Transverse colon (tissue), 4 donors: ENCODE measurements around the gene PLXDC2. TPM values are rescaled to one million over a fixed set of nuclear protein-coding genes. Genes with fewer than 3 reads are reported as not detected.

Source experiments
- DNase-seq: peaks from one replicate; pipeline ENCODE4 v3.0.0-alpha.2; 2019
- H3K27ac ChIP-seq, 4 donors: fragments of 200-600 bp; sonication (generic); 2 replicates each; pipeline ENCODE4 v1.5.1; 2016 to 2018; ENCODE audit warnings: inconsistent platforms in 4 of 4
- H3K27me3 ChIP-seq: fragments of 200-600 bp; sonication (generic); 2 replicates; pipeline ENCODE4 v1.5.1; 2017; ENCODE audit warnings: inconsistent platforms
- H3K36me3 ChIP-seq, 4 donors: fragments of 200-600 bp; sonication (generic); 2 replicates each; pipeline ENCODE4 v1.5.1; 2017 to 2019; ENCODE audit warnings: inconsistent platforms in 4 of 4
- H3K4me1 ChIP-seq, 4 donors: fragments of 200-600 bp; sonication (generic); 2 replicates each; pipeline ENCODE4 v1.5.1; 2017 to 2020; ENCODE audit warnings: inconsistent platforms in 4 of 4
- H3K4me3 ChIP-seq, 4 donors: fragments of 200-600 bp; sonication (generic); 1 replicate in 1 of 4; 2 replicates in 3 of 4; pipeline versions ENCODE4 v1.5.1 to v1.6.1; 2017 to 2019; ENCODE audit warnings: inconsistent platforms in 4 of 4
- H3K9me3 ChIP-seq, 2 donors: fragments of 200-600 bp; sonication (generic); 2 replicates each; pipeline ENCODE4 v1.5.1; 2017 to 2019; ENCODE audit warnings: inconsistent platforms in 2 of 2
- CTCF ChIP-seq, 5 experiments: fragments of 200-600 bp in 3 of 5; fragments of 450-650 bp in 2 of 5; sonication (generic) in 3 of 5; IDR thresholded peaks; 1 replicate in 2 of 5; 2 replicates in 3 of 5; pipeline ENCODE4 v1.5.1; 2016 to 2017; ENCODE audit warnings: antibody characterized with exemption in 5 of 5, inconsistent platforms in 3 of 5, mild to moderate bottlenecking in 2 of 5, moderate library complexity in 1 of 5
- EP300 ChIP-seq: sonication (generic); formaldehyde crosslinking; IDR thresholded peaks from one replicate; pipeline ENCODE4 v1.6.1; 2017; ENCODE audit warnings: antibody characterized with exemption, low read depth
- POLR2A ChIP-seq: fragments of 450-650 bp; IDR thresholded peaks from one replicate; pipeline ENCODE4 v1.6.1; 2016; ENCODE audit warnings: antibody characterized with exemption, mild to moderate bottlenecking, moderate library complexity
- POLR2AphosphoS5 ChIP-seq, 3 donors: sonication (generic); formaldehyde crosslinking; IDR thresholded peaks; one replicate each; pipeline ENCODE4 v1.6.1; 2016; ENCODE audit warnings: antibody characterized with exemption in 3 of 3
- WGBS, 2 donors: methylation state at CpG; one replicate each; pipeline ENCODE4 v1.1.5; 2018; ENCODE audit warnings: low coverage in 1 of 2; 5-methylcytosine and 5-hydroxymethylcytosine counted together
- in situ Hi-C, 4 donors: fragments of 200-750 bp; cut with MboI; loops; one replicate each; pipeline versions ENCODE4 v1.15.0 to v1.15.1; 2017; ENCODE audit warnings: low sequenced_read_pairs in 3 of 4, low pct_ligation_motif_present in 1 of 4, low pct_unique_long_range_greater_than_20kb in 1 of 4
- intact Hi-C: fragments of 100-400 bp; cut with DNase I; formaldehyde crosslinking; loops from one replicate; pipeline ENCODE4 v1.15.1; 2023; ENCODE audit warnings: low total_unique reads
- total RNA-seq, 4 donors: library from RNA; depleted of rRNA; stranded (reverse); fragments of >200 nt; gene quantifications; one replicate each; pipeline ENCODE4 v1.1.0, GENCODE V29; 2016

Gene PLXDC2
- total RNA-seq, 4 donors from 2014 or later: 12.0 to 32.2 (median 20.3) TPM

GRCh38 chr10:20215547-20216152, 399.4 kb downstream of the PLXDC2 start:
- no peak overlapping the region for H3K27ac ChIP-seq
- TF ChIP-seq CTCF (IDR thresholded peaks at IDR 0.05) (no peak), EP300 (no peak), POLR2A (no peak), POLR2AphosphoS5 (IDR thresholded peaks at IDR 0.05) (no peak)
- no peak for DNase-seq
- intact Hi-C loops (no loop called here), in situ Hi-C loops (no loop called here)
- 77% methylated on average over 3 of the region's 3 CpGs; no CpG with 5 or more reads in 1 of the 2 donors for WGBS, 2 donors
- H3K9me3 ChIP-seq: no peaks in the 10 kb centered on the region
- H3K27me3 ChIP-seq: no peaks in the 10 kb centered on the region
- no peaks in the 10 kb centered on the region for H3K4me1 ChIP-seq
- H3K36me3 ChIP-seq: no peaks in the 10 kb centered on the region
- no peak overlapping the region for H3K4me3 ChIP-seq

- H3K27me3 ChIP-seq: no peaks in the 10 kb centered on the region
- no peaks in the 10 kb centered on the region for H3K4me1 ChIP-seq
- 32 to 36% methylated on average over 1 of the region's 1 CpG for WGBS, 2 donors
- DNase-seq: no peak
- no peaks in the 10 kb centered on the region for H3K36me3 ChIP-seq
- no peaks in the 10 kb centered on the region for H3K9me3 ChIP-seq
- in situ Hi-C loops: no loop called here
- intact Hi-C loops: no loop called here
- no peak overlapping the region for H3K4me3 ChIP-seq
- TF ChIP-seq EP300: no peak
- TF ChIP-seq POLR2AphosphoS5 (IDR thresholded peaks at IDR 0.05): no peak
- TF ChIP-seq CTCF (IDR thresholded peaks at IDR 0.05): no peak
- TF ChIP-seq POLR2A: no peak
- no peak overlapping the region for H3K27ac ChIP-seq
Observed at GRCh38 chr10:20221356-20221755, 405.1 kb downstream of the PLXDC2 start.

- no peak overlapping the region for H3K27ac ChIP-seq
- intact Hi-C loops: no loop called here
- no peak for TF ChIP-seq EP300
- no peak for TF ChIP-seq CTCF (IDR thresholded peaks at IDR 0.05)
- no peak for TF ChIP-seq POLR2A
- no peak for TF ChIP-seq POLR2AphosphoS5 (IDR thresholded peaks at IDR 0.05)
- H3K27me3 ChIP-seq: no peaks in the 10 kb centered on the region
- no peak for DNase-seq
- no peaks in the 10 kb centered on the region for H3K9me3 ChIP-seq
- H3K4me1 ChIP-seq: no peaks in the 10 kb centered on the region
- in situ Hi-C loops: no loop called here
- no peak overlapping the region for H3K4me3 ChIP-seq
- H3K36me3 ChIP-seq: no peaks in the 10 kb centered on the region
Observed at GRCh38 chr10:20228729-20229128, 412.5 kb downstream of the PLXDC2 start.

- H3K4me1 ChIP-seq: no peaks in the 10 kb centered on the region
Observed at GRCh38 chr10:20232079-20232705, 416.0 kb downstream of the PLXDC2 start.

More at GRCh38 chr10:20232079-20232705, 416.0 kb downstream of the PLXDC2 start:
- H3K36me3 ChIP-seq: no peaks in the 10 kb centered on the region
- in situ Hi-C loops (no loop called here), intact Hi-C loops (no loop called here)
- TF ChIP-seq EP300: no peak
- TF ChIP-seq POLR2AphosphoS5 (IDR thresholded peaks at IDR 0.05): no peak
- TF ChIP-seq POLR2A: no peak
- no peak for TF ChIP-seq CTCF (IDR thresholded peaks at IDR 0.05)
- WGBS, 2 donors: 75 to 90% methylated on average over 2 of the region's 2 CpGs
- no peak for DNase-seq
- no peaks in the 10 kb centered on the region for H3K9me3 ChIP-seq
- no peaks in the 10 kb centered on the region for H3K27me3 ChIP-seq
- no peak overlapping the region for H3K27ac ChIP-seq
- H3K4me3 ChIP-seq: no peak overlapping the region
